Measurements from ENCODE around the gene NTM.

The NTM gene

GRCh38 chr11:132122735-132123134 lies 752.3 kb downstream of the NTM start:
- no peak overlapping the region for H2BK15ac ChIP-seq (ENCODE audit: low read depth, poor library complexity, severe bottlenecking)
- H2BK120ac ChIP-seq (ENCODE audit: low read depth, low read length): no peak overlapping the region
- H3K27me3 ChIP-seq (ENCODE audit: control insufficient read depth in 1 of 2, insufficient read depth in 1 of 2, low read length in 2 of 2): no peaks in the 10 kb centered on the region
- H3K4me3 ChIP-seq (ENCODE audit: insufficient read depth in 1 of 2, low read depth in 1 of 2, low read length in 2 of 2): no peak overlapping the region
- no peak overlapping the region for H2BK5ac ChIP-seq (ENCODE audit: low read depth, low read length, poor library complexity, severe bottlenecking)
- H3K4ac ChIP-seq (ENCODE audit: low read depth in 1 of 2, low read length in 2 of 2): no peak overlapping the region
- H3K14ac ChIP-seq (ENCODE audit: low read length in 2 of 2): no peak overlapping the region
- peak overlapping the region; percentile 14 for H2AK5ac ChIP-seq (ENCODE audit: low read length, severe bottlenecking)
- no peak for DNase-seq
- H3K36me3 ChIP-seq (ENCODE audit: control insufficient read depth in 1 of 2, insufficient read depth in 2 of 2, low read depth in 1 of 2, low read length in 2 of 2): peaks cover 0 to 4% of the 10 kb centered on the region in 2 experiments
- no peak overlapping the region for H2AFZ ChIP-seq (ENCODE audit: low read depth, low read length)
- H3K9me3 ChIP-seq (ENCODE audit: control insufficient read depth, low read length): no peaks in the 10 kb centered on the region
- 89% methylated on average over 3 of the region's 4 CpGs for WGBS
- no peak overlapping the region for H3K23ac ChIP-seq (ENCODE audit: low read length in 2 of 2)
- no peak overlapping the region for H3K4me2 ChIP-seq (ENCODE audit: low read length, poor library complexity, severe bottlenecking)
- H3K27ac ChIP-seq (ENCODE audit: low read length, poor library complexity, severe bottlenecking): no peak overlapping the region
- no peak overlapping the region for H3K18ac ChIP-seq (ENCODE audit: low read depth in 1 of 2, low read length in 2 of 2)
- peaks cover 38% of the 10 kb centered on the region for H3K4me1 ChIP-seq (ENCODE audit: control insufficient read depth, insufficient read depth, low read depth, low read length)
- H3K9ac ChIP-seq (ENCODE audit: low read length): peak overlapping the region; percentile 10
- H3K79me1 ChIP-seq (replicated peaks; ENCODE audit: low read length, poor library complexity, severe bottlenecking): peaks cover 33% of the 10 kb centered on the region
- H2BK12ac ChIP-seq (ENCODE audit: low read length in 2 of 2): no peak overlapping the region
- no peak overlapping the region for H4K8ac ChIP-seq (ENCODE audit: low read length)
- H4K91ac ChIP-seq (ENCODE audit: low read length): no peak overlapping the region

GRCh38 chr11:132123449-132123848 lies 753.0 kb downstream of the NTM start:
- peak overlapping the region in 1 of 2 experiments; percentile 0 for H2BK12ac ChIP-seq (ENCODE audit: low read length in 2 of 2)
- no peaks in the 10 kb centered on the region for H3K27me3 ChIP-seq (ENCODE audit: control insufficient read depth in 1 of 2, insufficient read depth in 1 of 2, low read length in 2 of 2)
- H3K4me1 ChIP-seq (ENCODE audit: control insufficient read depth, insufficient read depth, low read depth, low read length): peaks cover 41% of the 10 kb centered on the region
- H2BK5ac ChIP-seq (ENCODE audit: low read depth, low read length, poor library complexity, severe bottlenecking): no peak overlapping the region
- H3K27ac ChIP-seq (ENCODE audit: low read length, poor library complexity, severe bottlenecking): no peak overlapping the region
- H3K4ac ChIP-seq (ENCODE audit: low read depth in 1 of 2, low read length in 2 of 2): no peak overlapping the region
- H3K23ac ChIP-seq (ENCODE audit: low read length in 2 of 2): no peak overlapping the region
- H3K36me3 ChIP-seq (ENCODE audit: control insufficient read depth in 1 of 2, insufficient read depth in 2 of 2, low read depth in 1 of 2, low read length in 2 of 2): peaks cover 0 to 4% of the 10 kb centered on the region in 2 experiments
- no peak overlapping the region for H3K4me3 ChIP-seq (ENCODE audit: insufficient read depth in 1 of 2, low read depth in 1 of 2, low read length in 2 of 2)
- H4K91ac ChIP-seq (ENCODE audit: low read length): no peak overlapping the region
- no peak overlapping the region for H2BK120ac ChIP-seq (ENCODE audit: low read depth, low read length)
- DNase-seq: no peak
- H2AFZ ChIP-seq (ENCODE audit: low read depth, low read length): no peak overlapping the region
- H3K4me2 ChIP-seq (ENCODE audit: low read length, poor library complexity, severe bottlenecking): no peak overlapping the region
- no peak overlapping the region for H3K18ac ChIP-seq (ENCODE audit: low read depth in 1 of 2, low read length in 2 of 2)
- no peak overlapping the region for H3K14ac ChIP-seq (ENCODE audit: low read length in 2 of 2)
- no peak overlapping the region for H3K9ac ChIP-seq (ENCODE audit: low read length)
- H3K9me3 ChIP-seq (ENCODE audit: control insufficient read depth, low read length): no peaks in the 10 kb centered on the region
- 88% methylated on average over 10 of the region's 10 CpGs for WGBS
- H2AK5ac ChIP-seq (ENCODE audit: low read length, severe bottlenecking): peak overlapping the region; percentile 59
- peaks cover 34% of the 10 kb centered on the region for H3K79me1 ChIP-seq (replicated peaks; ENCODE audit: low read length, poor library complexity, severe bottlenecking)
- no peak overlapping the region for H4K8ac ChIP-seq (ENCODE audit: low read length)
- no peak overlapping the region for H2BK15ac ChIP-seq (ENCODE audit: low read depth, poor library complexity, severe bottlenecking)

GRCh38 chr11:132123854-132124835 lies 753.7 kb downstream of the NTM start:
- Histone ChIP-seq H3K79me1 (replicated peaks; ENCODE audit: low read length, poor library complexity, severe bottlenecking) (peaks cover 31% of the 10 kb centered on the region), H3K27me3 (ENCODE audit: control insufficient read depth in 1 of 2, insufficient read depth in 1 of 2, low read length in 2 of 2) (no peaks in the 10 kb centered on the region), H3K4me3 (ENCODE audit: insufficient read depth in 1 of 2, low read depth in 1 of 2, low read length in 2 of 2) (no peak overlapping the region), H3K14ac (ENCODE audit: low read length in 2 of 2) (no peak overlapping the region), H2AFZ (ENCODE audit: low read depth, low read length) (no peak overlapping the region), H3K18ac (ENCODE audit: low read depth in 1 of 2, low read length in 2 of 2) (no peak overlapping the region), H3K27ac (ENCODE audit: low read length, poor library complexity, severe bottlenecking) (no peak overlapping the region), H3K9ac (ENCODE audit: low read length) (no peak overlapping the region), H4K8ac (ENCODE audit: low read length) (no peak overlapping the region), H3K36me3 (ENCODE audit: control insufficient read depth in 1 of 2, insufficient read depth in 2 of 2, low read depth in 1 of 2, low read length in 2 of 2) (peaks cover 0 to 4% of the 10 kb centered on the region in 2 experiments), H3K4me2 (ENCODE audit: low read length, poor library complexity, severe bottlenecking) (no peak overlapping the region), H3K4ac (ENCODE audit: low read depth in 1 of 2, low read length in 2 of 2) (no peak overlapping the region), H4K91ac (ENCODE audit: low read length) (no peak overlapping the region), H2BK5ac (ENCODE audit: low read depth, low read length, poor library complexity, severe bottlenecking) (no peak overlapping the region), H2BK120ac (ENCODE audit: low read depth, low read length) (no peak overlapping the region), H3K9me3 (ENCODE audit: control insufficient read depth, low read length) (no peaks in the 10 kb centered on the region), H3K23ac (ENCODE audit: low read length in 2 of 2) (no peak overlapping the region), H2AK5ac (ENCODE audit: low read length, severe bottlenecking) (peak overlapping the region; percentile 97), H2BK15ac (ENCODE audit: low read depth, poor library complexity, severe bottlenecking) (peak overlapping the region; percentile 8), H3K4me1 (ENCODE audit: control insufficient read depth, insufficient read depth, low read depth, low read length) (peaks cover 37% of the 10 kb centered on the region), H2BK12ac (ENCODE audit: low read length in 2 of 2) (peak overlapping the region in 1 of 2 experiments; percentile 19)
- DNase-seq: no peak
- WGBS: 83% methylated on average over 20 of the region's 21 CpGs

Data from mesenchymal stem cell (in vitro differentiated cells and primary cell).